GM18519 (cell line): ENCODE data around the gene F2.
"Not testable (repeated sequence)": the region's sequence is repeated elsewhere in the genome, so short reads cannot be mapped to it uniquely, and the experiment has no call there.

ENCODE experiments used
- ATAC-seq: cut with Tn5 transposase; IDR thresholded peaks from one replicate; pipeline ENCODE4 v1.9.1; 2021; ENCODE audit warnings: mild to moderate bottlenecking, moderate library complexity; ENCODE audit not compliant: unreplicated experiment, low FRiP score

Gene F2

GRCh38 chr11:46682773-46683752 lies 36.0 kb upstream of the F2 start:
- ATAC-seq: no peak

GRCh38 chr11:46684367-46684766 lies 34.6 kb upstream of the F2 start:
- ATAC-seq: no peak

GRCh38 chr11:46686886-46687795 lies 31.9 kb upstream of the F2 start:
- ATAC-seq: no peak

GRCh38 chr11:46690702-46691101 lies 28.3 kb upstream of the F2 start:
- ATAC-seq: no peak

GRCh38 chr11:46692450-46692849 lies 26.6 kb upstream of the F2 start:
- no peak for ATAC-seq

- no peak for ATAC-seq
These were observed 25.4 kb upstream of the F2 start for GRCh38 chr11:46693597-46694012.

GRCh38 chr11:46694072-46694471 lies 24.9 kb upstream of the F2 start:
- ATAC-seq: no peak

- no peak for ATAC-seq
These were observed 24.4 kb upstream of the F2 start for GRCh38 chr11:46694607-46695006.

- ATAC-seq: no peak
These were observed 23.4 kb upstream of the F2 start for GRCh38 chr11:46695345-46696211.

- ATAC-seq: no peak
These were observed 22.8 kb upstream of the F2 start for GRCh38 chr11:46696212-46696558.

GRCh38 chr11:46697303-46697702 lies 21.7 kb upstream of the F2 start:
- ATAC-seq: no peak

GRCh38 chr11:46697723-46698122 lies 21.3 kb upstream of the F2 start:
- ATAC-seq: no peak

GRCh38 chr11:46698597-46698996 lies 20.4 kb upstream of the F2 start:
- no peak for ATAC-seq

GRCh38 chr11:46700241-46701077 lies 18.6 kb upstream of the F2 start, which contains the start of the genes ARHGAP1 and ZNF408:
ARHGAP1 (minus strand) TSS chr11:46700619; CDS start chr11:46696107, 4,512 bp downstream.
ZNF408 (plus strand) TSS chr11:46701031; CDS start chr11:46701048, 17 bp downstream.
- ATAC-seq: peak; percentile 76

- no peak for ATAC-seq
These were observed 17.8 kb upstream of the F2 start for GRCh38 chr11:46701078-46701654.

GRCh38 chr11:46705070-46705688 lies 13.8 kb upstream of the F2 start:
- no peak for ATAC-seq

GRCh38 chr11:46706886-46707285 lies 12.1 kb upstream of the F2 start:
- no peak for ATAC-seq

GRCh38 chr11:46709351-46709750 lies 9.7 kb upstream of the F2 start:
- not testable (repeated sequence) for ATAC-seq
